Heart left ventricle (tissue), 13 donors: ENCODE data around the gene BEND7.

Experiments
- POLR2A ChIP-seq, 2 donors: fragments of 450-650 bp; IDR thresholded peaks; one replicate each; pipeline ENCODE4 v1.6.1; 2017; ENCODE audit warnings: antibody characterized with exemption in 2 of 2, mild to moderate bottlenecking in 2 of 2, moderate library complexity in 2 of 2
- TF ChIP-seq, protein P1 (sequence below), 12 donors: fragments of 200-600 bp; sonication (generic) in 4 of 12; IDR thresholded peaks; one replicate each; pipeline versions ENCODE4 v1.5.0 to v1.8.0; 2018 to 2022; ENCODE audit warnings: antibody characterized with exemption in 12 of 12, mild to moderate bottlenecking in 5 of 12
- donor health status: ischemic (EF 13 %, LVEDD 7.1; RV severe dilation, severe dysfunction).
- donor health status: DM: no; HTN: yes; CAD: no.
- donor health status: DM: no; HTN: no; CAD: no.
- donor health status: ischemic (EF 25% LVEDD 6.9; RV normal size, moderate dysfunction).
- donor health status: ischemic (EF 25% LVEDD 5.7; RV mildly dilated, moderate dysfunction).
- donor health status: ischemic (EF 35%, LVEDD 5.7; RV mildly dilated, moderate dysfunction).
- donor health status: nonischemic (EF 11% LVEDD 7.7; RV severe dilation, severe dysfunction).
- donor health status: DM: yes; HTN: yes; CAD: no.
- donor health status: PGD.
- donor health status: ischemic (EF 29% LVEDD 5.4; RV normal size, mild dysfunction).
- donor health status: nonischemic (EF 23%, LVEDD 6.1; RV moderate dilation, normal function).

DNA sequence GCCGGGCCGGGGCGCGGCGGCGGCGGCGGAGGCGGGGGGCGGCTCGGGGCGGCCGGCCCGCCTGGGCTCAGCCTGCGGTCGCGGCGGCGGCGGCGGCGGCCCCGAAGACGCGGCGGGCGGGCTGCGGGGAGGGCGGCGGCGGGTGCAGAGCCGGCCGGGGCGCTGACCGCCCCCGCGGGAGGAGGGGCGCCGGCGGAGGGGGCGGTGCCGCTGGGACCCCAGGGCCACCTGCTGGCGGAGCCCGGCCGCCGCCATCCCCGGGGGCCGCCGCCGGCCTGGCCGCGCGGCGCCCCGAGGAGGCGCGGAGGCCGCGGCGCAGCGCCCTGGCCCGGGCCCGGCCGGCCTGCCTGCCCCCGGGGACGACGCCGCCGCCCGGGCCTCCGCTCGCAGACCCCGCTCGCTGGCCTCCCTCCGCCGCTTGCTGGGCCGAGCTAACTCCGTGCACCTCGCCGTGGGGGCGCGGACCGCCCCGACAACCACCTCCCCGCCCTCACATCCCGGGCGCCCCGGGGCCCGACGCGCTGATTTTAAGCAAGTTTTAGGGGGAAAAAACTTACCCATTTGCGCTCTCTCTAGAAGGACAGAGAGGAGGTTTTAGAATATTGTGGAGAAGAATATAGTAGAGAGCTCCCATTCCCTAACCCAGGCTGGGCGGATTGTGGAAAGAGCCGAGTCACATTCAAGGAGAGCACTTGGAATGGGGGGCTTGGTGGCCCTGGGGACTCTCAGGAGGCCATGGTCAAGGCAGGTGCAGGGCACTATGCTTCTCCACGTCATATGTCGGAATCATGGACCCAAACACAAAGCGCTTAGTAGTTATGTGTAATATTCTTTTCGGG, at the start of gene BEND7:
- TF ChIP-seq, protein P1, sequence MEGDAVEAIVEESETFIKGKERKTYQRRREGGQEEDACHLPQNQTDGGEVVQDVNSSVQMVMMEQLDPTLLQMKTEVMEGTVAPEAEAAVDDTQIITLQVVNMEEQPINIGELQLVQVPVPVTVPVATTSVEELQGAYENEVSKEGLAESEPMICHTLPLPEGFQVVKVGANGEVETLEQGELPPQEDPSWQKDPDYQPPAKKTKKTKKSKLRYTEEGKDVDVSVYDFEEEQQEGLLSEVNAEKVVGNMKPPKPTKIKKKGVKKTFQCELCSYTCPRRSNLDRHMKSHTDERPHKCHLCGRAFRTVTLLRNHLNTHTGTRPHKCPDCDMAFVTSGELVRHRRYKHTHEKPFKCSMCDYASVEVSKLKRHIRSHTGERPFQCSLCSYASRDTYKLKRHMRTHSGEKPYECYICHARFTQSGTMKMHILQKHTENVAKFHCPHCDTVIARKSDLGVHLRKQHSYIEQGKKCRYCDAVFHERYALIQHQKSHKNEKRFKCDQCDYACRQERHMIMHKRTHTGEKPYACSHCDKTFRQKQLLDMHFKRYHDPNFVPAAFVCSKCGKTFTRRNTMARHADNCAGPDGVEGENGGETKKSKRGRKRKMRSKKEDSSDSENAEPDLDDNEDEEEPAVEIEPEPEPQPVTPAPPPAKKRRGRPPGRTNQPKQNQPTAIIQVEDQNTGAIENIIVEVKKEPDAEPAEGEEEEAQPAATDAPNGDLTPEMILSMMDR (IDR thresholded peaks at IDR 0.05), result no peak
- no peak for TF ChIP-seq POLR2A (IDR thresholded peaks at IDR 0.05)
